Fibroblast of upper back skin (primary cell): Measurements from ENCODE around the gene TCAIM.
A peak's percentile ranks its signal among the peaks of the same experiment; 100 is the strongest.
"Not testable (repeated sequence)": the region's sequence is repeated elsewhere in the genome, so short reads cannot be mapped to it uniquely, and the experiment has no call there.

Experiments used
- DNase-seq: peaks from one replicate; pipeline ENCODE4 v3.0.0-alpha.2; 2013

TCAIM gene

DNA sequence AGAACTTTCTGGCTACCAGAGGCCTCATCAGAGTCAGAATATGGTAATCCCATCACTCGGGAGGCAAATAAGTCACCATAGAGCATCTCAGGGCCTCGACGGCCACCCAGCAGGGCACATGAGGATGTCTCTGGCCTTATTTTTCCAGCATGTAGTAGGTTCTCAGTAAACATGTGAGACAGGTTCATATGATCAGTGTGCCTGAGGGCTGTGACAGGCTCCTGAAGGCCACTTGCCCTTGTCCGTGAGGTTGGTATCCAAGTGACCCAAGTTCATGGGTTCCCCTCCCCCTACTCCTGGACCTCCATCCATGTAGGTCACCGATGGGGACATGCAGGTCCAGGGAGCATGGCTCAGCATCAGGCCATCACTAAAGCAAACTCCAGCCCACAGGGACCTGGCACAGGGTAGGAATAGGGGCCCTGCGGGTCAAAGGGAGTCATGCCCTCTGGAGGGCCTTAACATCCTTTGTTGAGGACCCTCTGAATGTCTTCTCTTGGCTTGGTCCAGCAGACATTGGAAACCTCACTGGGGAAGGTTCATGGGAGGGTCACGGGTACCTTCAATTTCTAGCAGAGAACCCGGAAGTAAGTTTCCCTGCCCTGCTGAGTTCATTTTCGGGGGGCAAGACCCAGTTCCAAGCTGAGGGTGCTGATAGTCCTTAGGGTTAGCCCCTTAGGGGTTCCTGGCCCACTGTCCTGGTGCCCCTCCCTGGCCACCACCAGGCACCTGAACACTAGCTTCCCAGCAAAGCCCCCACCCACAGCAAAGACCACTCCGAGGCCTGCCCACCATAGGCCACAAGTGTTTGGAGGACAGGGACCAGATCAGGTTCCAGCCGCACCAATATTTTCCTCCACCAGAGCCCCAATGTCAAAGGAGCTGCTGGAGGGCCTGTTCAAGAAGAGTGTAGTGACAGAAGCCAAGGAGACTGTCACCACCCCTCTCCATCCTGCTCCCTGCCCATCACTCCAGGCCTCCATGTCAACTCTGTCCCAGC, 77.8 kb downstream of the TCAIM start:
- no peak for DNase-seq

DNA sequence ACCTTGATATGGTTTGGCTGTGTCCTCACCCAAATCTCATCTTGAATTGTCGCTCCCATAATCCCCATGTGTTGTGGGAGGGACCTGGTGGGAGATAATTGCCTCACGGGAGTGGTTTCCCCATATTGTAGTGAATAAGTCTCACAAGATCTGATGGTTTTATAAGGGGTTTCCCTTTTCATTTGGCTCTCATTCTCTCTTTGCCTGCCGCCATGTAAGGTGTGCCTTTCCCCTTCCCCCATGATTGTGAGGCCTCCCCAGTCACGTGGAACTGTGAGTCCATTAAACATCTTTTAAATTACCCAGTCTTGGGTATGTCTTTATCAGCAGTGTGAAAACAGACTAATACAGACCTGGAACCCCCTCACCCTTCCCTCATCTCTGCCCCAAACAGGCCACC, 79.6 kb downstream of the TCAIM start:
- not testable (repeated sequence) for DNase-seq

DNA sequence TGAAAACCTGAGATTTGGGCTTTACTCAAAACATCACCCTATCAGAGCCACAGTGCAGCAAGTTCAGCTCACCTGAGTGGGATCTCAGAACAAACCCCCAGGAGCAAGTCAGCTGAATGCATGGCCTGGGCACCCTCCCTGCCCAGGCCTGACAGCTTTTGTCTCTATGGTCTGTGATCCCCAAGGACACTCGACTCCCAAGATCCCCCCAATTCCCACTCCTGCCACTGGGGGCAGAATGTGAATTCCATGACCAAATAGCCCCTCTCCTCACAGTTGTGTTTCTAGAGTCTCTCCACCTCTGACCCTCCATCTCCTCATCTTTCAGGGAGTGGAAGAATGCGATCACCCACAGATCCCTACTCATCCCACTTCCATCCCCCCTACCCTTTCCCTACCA, 80.0 kb downstream of the TCAIM start:
- DNase-seq = no peak

DNA sequence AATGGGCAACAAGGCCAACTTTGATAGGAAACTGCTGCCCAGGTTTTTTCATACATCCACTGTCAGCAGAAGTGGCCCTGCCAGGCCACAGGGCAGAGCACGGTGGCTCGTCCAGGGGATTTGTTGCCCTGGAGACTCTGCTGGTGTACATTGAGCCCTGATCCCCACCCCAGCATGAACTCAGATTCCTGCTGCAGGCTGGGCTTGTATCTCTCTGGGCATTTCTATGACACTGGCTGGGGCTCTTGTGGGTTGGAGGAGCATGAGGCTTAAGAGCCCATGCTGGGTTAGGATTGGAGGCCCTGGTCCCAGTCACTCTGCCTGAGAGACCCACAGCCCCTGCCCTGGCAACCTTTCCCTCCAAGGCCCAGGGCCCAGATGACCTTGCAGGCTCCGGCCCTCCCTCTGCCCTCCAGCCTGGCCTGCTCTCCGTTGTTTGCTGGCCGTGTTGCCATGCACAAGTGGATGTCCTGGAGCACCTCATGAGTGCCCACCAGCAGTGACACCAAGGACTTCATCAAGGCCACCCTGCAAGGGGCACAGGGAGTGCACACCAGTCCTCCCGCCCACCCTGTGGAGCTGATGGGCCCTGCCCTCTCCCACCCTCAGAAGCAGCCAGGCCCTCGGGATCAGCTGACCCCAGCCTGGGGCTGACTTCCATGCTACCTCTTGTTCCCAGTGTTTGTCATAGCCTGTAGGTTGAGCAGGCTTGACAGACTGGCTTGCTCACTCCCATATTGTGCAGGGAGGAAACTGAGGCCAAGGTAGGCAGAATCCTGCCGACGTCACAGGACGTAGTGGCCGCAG, 80.8 kb downstream of the TCAIM start:
- DNase-seq = no peak

DNA sequence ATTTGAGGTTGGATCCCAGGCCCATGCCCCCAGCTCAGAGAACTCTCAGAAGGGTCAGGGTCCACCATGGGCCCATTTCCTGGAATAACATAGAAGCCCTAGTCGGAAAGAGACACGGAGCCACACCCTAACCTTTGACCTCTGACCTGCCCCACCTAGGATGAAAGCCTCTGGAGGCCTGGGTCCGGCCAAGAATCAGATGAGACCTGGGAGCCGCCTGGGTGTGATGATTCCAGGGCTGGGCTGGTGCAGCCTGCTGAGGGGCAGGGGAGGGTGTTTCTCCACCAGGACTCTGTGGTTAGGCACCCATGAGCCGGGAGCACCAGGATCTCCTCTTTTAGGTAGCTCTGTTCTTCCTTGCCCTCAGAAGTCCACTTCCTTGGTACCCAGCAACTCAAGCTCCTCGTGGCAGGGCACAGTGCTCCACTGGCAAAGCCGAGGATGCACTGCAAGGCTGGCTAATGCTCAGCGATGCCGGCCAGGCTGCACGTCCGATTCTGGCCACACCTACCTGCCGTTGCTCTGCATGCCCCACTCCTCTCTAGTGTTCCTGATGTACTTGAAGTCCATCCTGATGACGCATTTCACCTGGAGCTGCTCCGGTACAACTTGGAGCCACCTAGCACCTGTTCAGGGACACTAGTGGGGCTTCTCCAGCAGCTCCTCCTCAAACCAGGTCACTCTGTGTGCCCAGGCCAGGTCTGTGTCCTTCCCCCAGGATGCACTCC, 81.5 kb downstream of the TCAIM start:
- DNase-seq = no peak

DNA sequence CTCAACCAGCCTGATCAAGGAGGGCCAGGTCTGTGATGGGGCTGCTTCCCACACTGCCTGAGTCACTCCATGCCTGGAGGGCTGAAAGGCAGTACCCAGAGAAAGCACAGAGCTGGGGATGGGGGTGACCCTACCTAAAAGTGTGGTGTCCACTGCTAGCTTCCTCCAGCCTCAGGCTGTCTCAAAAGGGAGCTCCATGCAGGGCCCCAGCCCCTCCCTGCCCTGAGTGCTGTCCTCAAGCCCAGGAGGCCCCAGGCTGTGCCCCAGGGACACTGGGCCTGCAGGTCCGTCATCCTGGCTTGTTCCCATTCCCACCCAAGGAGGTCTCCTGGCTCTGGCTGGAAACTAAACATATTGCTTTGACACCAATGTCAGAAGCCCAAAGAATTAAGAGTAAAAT, 82.1 kb downstream of the TCAIM start:
- no peak for DNase-seq

DNA sequence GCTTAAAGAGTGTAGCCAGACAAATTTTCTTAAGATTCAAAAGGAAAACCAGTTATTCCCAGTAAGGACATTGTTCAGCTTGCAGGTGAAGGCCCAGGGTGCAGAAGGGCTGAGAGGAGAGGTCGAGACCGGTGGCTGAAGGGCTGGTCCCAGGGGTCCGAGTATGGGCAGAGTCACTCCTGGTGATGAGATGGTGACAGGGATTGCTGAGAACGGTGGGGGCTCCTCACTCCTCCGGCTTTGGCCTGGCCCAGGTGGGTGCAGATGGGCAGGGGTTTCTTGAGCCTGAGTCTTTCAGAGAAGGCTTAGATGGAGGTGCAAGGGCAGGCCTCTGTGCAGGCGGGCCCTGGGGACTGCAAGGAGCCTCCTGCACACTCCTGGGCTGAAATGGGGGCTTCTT, 82.7 kb downstream of the TCAIM start:
- DNase-seq = no peak

DNA sequence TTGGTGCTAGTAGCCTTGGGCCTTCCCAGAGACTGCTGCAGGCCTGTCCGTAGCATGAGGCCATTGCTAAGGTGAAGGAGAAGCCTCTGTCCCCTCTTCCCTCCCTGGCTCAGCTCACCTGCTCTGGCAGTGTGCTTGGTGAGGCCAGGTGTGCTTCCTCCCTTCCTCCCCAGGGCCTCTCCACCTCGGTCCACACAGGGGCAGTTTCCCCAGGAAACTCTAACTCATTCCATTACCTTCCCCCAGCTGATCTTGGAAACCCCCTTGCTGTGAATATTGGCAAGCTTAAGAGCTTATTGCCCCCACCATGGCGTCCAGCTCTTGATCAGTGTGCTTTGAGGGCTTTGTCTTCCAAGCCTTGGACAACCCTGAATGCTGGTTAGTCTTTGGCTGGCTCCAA, 86.2 kb downstream of the TCAIM start:
- DNase-seq = no peak

DNA sequence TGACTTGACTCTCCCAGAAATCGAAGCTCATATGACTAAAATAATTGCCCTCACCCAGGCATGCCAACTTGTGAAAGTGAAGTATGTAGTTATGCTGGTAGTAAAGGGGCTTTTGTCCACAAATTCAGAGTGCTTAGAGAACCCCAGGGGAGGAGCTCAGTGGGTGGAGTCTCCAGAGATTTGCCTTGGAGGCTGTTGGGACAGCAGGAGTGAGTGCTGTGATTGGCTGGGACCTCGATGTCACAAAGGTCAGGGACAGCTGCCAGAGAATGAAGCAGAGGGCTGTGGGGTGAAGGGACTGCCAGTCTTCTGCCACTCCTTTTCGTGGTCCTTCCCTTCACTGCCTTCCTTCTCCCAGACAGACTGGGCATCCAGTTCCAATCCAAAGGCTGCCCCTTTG, 89.1 kb downstream of the TCAIM start:
- no peak for DNase-seq

DNA sequence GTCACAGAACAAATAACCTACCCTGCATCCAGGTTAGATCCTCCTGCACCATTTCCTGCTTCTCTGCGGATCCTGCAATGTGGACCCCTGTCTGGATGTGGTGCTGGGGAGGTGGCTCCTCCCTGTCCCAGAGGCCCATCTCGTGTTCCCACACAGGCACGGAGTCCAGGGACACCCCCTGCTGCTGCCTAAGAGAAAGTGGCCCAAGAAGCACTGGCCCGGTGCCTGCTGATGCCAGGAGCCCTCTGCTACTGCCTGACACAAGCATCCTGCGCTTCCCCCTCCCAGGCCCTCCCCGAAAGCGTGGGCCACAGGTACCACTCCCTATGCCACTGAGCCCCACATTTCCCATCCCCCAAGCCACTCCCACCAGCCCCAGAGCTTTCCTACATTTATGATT, 90.3 kb downstream of the TCAIM start:
- no peak for DNase-seq

DNA sequence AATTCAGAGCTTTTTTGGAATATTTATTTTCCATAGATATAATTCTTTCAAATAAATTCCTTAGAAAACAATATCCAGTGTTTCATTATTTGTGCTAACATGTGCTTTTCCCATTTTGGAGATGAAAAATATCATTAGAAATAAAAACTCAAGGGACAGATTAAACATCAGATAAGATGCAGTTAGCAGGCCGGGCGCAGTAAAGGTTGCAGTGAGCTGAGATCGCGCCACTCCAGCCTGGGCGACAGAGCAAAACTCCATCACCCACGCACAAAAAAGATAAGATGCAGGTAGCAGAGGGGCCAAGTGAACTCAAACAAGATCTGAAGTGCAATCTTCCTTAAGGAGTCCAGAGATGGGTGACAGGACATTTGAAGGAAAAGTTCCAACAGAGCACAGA, 90.9 kb downstream of the TCAIM start:
- DNase-seq = no peak

DNA sequence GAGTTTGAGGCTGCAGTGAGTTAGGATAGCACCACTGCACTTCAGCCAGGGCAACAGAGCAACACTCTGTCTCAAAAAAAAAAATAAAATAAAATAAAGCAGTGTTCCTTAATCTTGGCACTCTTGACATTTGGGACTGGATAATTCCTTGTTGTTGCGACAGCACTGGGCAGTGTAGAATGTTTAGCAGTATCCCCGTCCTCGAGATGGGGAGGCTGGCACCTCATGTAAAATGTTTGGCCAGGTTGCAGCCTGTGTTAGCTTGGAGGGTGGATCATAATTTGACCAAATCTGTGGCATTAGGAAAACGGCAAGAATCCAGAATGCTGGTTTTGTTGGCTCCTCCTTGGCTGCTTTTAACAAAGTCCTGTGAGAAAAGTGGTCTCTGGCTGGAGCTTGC, 91.9 kb downstream of the TCAIM start:
- no peak for DNase-seq

DNA sequence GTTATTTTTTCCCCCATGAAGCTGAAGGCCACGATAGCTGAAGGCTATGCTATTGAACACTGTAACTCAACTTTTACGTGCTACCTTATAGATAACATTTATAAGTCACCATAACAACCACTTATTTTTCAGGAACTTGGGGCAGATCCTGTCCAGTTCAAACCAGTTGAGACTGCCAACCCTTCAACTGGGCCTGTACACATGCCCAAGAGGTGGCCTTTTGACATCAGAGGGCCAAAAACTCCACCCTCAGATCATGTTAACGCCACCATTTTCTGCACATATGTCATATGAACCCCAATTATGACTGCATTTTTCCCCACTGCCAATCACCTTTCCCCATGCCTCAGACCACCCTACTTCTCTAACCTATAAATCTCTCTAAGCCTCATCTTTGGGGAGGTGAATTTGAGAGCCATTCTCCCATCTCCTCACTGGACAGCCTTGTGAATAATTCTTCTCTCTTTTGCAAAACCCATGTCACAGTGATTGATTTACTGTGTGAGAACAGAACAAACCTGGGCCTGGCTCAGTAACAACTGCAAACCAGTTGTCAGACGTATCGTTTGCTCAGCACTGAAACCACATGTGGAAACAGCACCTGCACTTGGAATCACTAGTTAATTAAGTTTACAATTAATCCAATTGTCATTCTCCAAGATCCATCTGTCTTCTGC, 96.4 kb downstream of the TCAIM start:
- no peak for DNase-seq

DNA sequence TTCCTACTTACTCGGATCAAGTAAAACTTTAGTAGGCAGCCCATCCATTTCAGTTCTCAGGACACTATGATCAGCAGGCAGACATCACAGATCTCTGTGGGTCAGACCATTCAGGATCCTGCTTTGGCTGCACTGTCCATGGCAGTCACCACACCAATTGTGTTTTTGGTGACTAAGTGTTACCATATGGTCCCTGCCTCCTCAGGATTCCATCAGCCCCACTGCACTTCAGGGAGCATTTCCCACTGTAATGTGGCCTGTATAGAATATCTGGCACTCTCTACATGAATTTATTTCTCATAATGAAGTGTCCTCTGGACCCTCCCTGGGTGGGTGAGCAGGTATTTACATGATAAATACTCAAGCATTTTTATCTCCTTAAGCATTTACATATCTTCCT, 97.6 kb downstream of the TCAIM start:
- DNase-seq = no peak

DNA sequence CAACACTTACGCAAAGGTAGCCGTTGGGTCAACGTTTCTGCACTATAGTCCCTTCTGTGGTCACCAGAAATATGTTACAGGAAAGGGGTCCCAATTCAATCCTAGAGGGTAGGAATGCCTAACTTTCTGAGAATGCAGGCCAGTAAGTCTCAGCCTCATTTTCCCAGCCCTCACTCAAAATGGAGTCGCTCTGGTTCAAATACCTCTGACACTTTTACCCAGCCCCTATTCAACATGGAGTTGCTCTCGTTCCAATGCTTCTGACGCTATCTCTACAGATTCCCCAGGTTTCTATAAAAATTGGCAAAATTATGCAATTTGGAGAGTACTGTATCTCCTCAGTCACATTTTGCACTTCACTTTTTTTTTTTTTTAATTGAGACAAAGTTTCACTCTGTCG, 99.2 kb downstream of the TCAIM start:
- DNase-seq = no peak

DNA sequence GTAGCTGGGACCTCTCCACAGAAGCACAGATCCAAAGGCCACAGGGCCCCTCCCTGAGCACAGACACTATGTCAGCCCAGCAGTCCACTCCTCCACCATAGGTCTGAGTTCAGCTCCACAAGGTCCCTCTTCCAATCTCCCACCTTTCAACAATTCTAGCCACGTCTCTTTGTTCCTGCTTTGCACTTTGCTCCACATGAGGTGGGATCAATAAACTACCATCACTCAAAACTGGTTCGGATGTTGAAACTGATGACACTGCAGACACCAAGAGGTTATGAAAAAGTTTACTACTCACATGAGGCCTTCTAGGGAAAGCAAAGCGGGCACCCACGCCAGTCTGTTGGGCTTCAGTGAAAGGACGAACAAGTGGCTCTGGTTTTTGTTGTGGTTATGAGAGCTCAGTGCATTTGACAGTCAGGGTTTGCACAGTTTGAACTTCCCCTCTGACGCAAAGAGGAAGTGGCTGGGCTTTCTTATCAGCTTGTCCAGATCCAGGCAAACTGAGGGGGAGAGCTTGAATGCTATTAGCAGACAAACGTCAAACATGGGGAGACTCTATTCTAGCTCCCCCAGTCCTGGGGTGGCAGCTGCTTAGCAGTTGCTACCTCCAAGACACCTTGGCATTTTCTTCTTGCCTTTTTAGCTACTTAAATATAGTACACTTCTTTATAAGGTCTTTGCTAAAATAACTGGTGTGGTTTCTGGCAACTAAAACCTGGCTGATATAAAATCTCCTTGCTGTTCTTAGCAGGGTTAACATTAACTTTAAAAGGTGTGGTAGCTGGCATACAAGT, 101.1 kb downstream of the TCAIM start:
- DNase-seq = peak; percentile 3

DNA sequence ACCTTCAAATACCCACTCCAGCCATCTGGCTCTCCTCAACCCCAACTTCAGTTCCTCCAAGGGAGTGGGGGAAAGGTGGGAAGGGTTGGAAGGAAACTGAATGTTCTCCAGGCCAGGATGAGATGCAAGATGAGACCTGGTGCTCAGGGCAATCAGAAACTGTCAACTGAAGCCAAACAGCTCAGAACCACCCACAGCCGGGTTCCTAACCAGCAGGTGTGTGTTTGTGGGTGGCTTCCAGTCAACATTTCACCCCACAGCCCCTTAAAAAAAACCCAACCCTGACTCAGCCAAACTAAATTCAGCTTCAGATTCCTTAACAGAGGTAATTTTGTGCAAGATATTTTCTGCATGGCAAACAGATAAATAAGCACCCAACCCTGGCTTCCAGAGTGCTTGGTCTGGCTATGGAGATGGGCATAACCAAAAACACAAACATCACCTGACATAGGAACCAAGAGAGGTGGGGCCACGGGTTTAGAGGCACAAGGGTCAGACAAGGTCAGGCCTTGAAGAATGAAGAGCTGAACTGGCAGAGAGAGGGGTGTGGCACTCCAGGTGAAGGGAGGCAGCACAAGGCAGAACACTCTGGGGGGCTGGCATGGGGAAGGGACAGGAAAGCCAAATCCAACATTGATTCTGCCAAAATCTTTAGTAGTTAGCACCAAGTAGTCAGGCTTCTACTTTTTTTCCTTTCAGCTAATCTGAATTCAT, 104.2 kb downstream of the TCAIM start:
- no peak for DNase-seq

DNA sequence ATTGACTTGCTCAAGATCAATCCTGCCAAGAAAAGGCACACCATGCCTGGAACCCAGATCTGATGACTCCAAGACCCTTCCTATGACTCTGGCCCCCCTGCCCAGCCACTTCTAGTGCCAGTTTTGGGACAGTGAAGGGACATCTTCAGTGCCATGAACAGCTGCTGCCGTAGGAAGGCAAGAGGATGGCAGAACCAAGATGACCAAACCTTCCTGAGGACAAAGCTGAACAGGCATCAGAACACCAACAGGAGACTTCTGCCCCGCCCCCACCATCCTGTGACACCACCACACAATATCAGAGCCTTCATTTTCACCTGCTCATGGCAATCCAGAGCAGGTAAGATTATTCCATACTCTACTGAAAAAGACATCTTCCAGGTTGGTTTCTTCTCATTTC, 105.9 kb downstream of the TCAIM start:
- no peak for DNase-seq

DNA sequence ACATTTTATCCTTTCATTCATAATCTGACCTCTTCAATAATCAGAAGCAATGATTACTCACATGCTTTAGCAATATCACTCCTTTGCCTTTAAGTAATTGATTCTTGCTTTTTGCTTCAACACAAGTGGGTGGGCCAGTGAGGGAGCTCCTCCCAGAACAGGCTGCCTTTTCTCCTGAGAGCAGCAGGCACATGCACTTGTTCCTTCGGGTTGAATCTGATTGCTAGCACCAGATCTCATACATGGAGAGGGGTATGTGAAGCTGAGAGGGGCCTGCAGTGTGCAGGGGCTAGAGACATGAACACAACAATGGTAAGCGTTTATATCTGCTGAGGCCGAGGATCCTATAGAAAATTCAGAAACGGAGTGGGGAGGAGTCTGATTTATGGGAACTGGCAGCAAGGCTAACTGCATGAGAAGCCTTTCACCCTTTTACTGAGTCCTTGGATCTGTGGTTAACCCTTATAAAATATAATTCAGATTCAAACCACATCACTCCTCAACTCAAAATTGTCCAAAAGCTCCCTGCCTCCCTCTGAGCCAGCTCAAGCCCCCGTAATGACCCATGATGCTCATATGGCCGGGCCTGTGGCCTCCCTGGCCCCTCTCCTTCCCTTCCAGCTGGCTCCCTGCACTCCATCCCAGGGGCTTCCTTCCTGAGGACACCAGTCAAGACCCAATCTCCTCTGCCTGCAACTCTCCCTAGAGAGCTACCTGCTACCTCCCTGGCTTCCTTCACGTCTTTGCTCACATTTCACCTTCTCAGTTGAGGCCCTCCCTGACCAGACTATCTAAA, 106.5 kb downstream of the TCAIM start:
- DNase-seq = no peak

DNA sequence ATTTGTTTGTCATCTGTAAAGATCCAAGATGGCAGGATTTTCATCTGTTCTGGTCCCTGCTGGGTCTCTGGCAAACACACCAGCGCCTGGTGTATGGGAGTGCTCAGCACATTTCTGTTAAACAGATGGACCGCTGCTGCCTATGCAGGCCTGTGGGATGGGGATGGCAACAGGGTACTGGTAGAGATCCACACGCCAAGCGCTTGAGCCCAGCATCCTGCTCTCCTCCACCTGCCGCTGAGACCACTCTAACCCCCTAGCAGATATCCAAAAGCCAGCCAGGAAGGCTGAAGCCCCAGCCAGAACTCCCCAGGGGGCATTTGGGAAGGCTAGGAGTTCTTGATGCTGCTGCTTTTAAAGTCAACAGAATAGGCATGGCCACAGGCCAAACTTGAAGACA, 107.2 kb downstream of the TCAIM start:
- DNase-seq = no peak
